MM.1S (cell line): ENCODE data around the gene RNF114.

Source experiments
- EZH2 ChIP-seq: fragments of 300-600 bp; sonication (generic); optimal IDR thresholded peaks from 2 replicates; pipeline ENCODE3; 2017; ENCODE audit warnings: low read depth, mild to moderate bottlenecking, antibody characterized with exemption, low read length, mixed read lengths
- EZH2phosphoT487 ChIP-seq: fragments of 300-600 bp; sonication (generic); IDR thresholded peaks from 2 replicates; pipeline ENCODE4 v1.6.1; 2018; ENCODE audit warnings: antibody characterized with exemption, low read length
- TF ChIP-seq, protein P1 (sequence below): fragments of 300-600 bp; sonication (generic); IDR thresholded peaks from 2 replicates; pipeline ENCODE4 v1.5.1; 2016; ENCODE audit warnings: antibody characterized with exemption, low read length, mixed read lengths

- TF ChIP-seq, protein P1, sequence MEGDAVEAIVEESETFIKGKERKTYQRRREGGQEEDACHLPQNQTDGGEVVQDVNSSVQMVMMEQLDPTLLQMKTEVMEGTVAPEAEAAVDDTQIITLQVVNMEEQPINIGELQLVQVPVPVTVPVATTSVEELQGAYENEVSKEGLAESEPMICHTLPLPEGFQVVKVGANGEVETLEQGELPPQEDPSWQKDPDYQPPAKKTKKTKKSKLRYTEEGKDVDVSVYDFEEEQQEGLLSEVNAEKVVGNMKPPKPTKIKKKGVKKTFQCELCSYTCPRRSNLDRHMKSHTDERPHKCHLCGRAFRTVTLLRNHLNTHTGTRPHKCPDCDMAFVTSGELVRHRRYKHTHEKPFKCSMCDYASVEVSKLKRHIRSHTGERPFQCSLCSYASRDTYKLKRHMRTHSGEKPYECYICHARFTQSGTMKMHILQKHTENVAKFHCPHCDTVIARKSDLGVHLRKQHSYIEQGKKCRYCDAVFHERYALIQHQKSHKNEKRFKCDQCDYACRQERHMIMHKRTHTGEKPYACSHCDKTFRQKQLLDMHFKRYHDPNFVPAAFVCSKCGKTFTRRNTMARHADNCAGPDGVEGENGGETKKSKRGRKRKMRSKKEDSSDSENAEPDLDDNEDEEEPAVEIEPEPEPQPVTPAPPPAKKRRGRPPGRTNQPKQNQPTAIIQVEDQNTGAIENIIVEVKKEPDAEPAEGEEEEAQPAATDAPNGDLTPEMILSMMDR = no peak
- TF ChIP-seq EZH2phosphoT487 (no peak), EZH2 (no peak)
Observed at GRCh38 chr20:49935746-49936152, 448 bp upstream of the RNF114 start.
